H4 (cell line): ENCODE results near the gene CLASRP. TPM values are rescaled to one million over a fixed set of nuclear protein-coding genes. Genes with fewer than 3 reads are reported as not detected.
"Not testable (repeated sequence)": the region's sequence is repeated elsewhere in the genome, so short reads cannot be mapped to it uniquely, and the experiment has no call there.

ENCODE experiments used
- DNase-seq: peaks from one replicate; pipeline ENCODE4 v3.0.0-alpha.2; 2015; ENCODE audit warnings: low spot score
- total RNA-seq: library from RNA; depleted of rRNA; stranded (reverse); fragments of >200 nt; shearing (Covaris generic); gene quantifications from 2 replicates; pipeline ENCODE4 v1.2.3, GENCODE V29; 2014; rRNA removed

Gene CLASRP
- total RNA-seq, 1 experiment from 2014 or later, result 20.4 TPM

DNA sequence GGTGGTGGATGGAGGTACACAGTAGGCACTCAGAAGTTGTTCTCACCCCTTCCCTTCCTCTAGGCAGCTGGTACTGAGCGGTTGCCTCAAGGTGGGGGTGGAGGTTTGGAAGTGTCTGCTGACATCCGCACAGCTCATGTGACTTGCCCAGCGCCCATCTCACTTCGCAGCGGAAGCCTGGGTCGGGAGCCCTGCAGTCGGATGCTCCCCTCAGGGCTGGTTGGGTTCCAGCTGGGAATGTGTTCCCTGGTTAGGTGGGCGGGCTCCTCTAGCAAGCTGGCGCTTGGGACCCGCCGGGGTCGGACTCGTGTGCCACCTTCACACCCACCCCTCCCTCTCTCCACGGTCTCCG lies 64.3 kb downstream of the CLASRP start:
- DNase-seq, result no peak

DNA sequence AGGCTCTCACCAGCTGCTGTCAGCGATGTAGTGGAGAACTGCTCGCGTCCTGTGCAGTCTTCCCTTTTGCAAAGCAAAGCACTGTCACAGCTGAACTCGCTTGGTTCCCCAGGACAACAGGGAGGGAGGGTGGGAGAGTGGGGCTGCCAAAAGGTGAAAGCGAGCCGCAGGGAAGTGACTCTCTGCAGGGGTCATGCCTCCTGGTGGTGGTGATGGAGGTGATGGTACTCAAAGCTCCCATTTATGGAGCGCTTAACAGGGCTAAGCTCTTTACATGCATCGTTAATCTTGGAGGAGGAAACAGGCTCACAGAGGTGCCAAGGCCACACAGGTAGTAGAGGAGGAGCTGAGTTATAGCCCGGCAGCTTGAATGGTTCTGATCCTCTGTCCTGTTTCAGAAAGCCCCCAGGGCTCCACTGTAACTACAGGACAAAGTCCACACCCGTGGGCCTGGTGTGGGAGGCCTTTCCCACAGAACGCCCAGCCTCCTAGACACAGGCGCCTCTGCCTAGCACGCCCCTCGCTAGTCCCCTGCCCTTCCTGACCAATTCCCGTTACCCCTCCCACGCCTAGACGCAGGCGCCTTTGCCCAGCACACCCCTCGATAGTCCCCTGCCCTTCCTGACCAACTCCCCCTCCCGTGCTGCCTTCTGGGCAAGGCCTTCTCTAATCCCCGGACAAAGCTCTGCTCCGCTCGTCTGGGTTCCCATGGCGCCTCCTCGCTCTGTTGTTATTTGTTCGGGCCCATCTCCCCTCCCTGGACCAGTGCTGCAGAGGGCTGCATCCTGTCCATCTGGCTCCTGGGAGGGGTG lies 64.9 kb downstream of the CLASRP start:
- no peak for DNase-seq

DNA sequence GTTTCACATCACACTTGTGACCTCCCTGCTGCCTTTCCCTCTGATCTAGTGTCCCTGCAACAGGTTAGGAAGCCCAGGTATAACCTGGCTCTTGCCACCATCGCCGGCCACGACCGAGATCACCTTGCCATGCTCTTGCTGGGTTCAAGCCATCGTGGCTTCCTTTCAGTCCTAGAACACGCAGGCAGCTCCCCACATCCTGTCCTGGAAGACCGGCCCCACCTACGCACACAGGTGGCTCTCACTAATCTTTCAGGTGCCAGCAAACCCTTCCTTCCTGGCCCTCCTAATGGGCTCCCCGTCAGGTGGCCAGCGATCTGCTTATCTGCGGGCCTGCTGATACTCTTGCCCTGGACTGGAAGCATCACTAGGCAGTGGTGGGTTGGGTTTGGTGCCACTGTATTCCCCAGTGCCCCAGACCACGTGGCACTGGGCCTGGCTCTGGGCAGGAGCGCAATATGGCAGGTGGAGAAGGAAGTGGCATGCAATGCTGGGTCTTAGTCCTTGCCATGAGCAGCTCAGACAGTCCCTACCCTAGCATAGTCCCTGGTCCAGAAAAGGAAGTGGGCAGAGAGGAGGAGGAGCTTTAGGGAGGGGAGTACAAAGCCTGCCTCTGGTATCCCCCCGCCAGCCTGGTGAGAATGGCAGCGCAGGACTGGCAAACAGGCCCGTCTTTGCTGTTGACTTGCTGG lies 66.0 kb downstream of the CLASRP start:
- DNase-seq, result no peak

DNA sequence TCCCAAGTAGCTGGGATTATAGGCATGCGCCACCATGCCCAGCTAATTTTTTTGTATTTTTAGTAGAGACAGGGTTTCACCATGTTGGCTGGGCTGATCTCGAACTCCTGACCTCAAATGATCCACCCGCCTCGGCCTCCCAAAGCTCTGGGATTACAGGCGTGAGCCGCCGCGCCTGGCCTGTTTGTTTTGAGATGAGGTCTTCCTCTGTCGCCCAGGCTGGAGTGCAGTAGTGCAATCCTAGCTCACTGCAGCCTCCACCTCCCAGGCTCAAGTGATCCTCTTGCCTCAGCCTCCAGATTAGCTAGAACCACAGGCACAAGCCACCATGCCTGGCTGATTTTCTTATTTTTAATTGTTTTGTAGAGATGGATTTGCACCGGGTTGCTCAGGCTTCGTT lies 67.5 kb downstream of the CLASRP start:
- DNase-seq, result not testable (repeated sequence)

DNA sequence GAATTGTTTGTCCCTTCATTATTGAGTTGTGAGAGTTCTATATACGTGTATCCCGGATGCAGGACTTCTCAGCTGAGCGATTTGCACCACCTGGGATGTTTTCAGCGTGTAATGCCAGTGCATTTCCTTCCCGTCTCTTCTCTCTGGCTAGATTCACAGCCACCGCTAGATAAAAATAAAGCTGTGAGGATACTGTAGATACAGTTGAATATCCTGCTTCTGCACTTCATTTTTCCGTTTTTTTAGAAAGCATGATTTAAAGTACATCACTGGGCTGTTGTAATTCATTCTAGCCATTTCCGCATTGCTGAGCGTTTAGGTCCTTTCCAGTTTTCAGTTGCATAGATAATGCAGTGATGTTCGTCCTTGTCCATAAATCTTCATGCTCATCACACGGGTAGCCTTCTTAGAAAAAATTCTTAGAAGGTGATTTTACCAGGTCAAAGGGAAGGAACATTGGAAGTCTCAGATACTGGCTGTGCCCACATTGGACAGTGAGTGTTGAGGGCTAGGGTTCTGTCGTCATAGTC lies 68.8 kb downstream of the CLASRP start:
- DNase-seq, result no peak

DNA sequence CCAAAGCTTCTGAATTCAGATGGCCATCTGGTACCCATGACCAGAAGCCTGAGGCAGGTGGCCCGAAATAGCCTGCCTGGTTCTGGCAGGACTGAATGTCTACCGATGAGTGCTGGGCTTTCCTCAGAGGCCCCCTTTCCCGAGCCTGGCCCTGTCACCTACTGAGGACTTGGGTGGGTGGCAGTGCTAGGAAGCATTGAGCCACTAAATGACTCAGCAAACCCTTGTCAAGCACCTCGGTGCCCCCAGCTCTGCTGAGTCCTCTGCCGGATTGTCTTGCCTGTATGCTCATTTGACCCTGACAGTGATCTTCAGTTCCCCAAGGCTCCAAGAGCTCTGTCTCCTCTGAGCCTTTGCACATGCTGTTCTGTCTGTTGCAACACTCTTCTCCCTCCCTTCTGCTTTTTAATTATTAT lies 72.0 kb downstream of the CLASRP start:
- no peak for DNase-seq

DNA sequence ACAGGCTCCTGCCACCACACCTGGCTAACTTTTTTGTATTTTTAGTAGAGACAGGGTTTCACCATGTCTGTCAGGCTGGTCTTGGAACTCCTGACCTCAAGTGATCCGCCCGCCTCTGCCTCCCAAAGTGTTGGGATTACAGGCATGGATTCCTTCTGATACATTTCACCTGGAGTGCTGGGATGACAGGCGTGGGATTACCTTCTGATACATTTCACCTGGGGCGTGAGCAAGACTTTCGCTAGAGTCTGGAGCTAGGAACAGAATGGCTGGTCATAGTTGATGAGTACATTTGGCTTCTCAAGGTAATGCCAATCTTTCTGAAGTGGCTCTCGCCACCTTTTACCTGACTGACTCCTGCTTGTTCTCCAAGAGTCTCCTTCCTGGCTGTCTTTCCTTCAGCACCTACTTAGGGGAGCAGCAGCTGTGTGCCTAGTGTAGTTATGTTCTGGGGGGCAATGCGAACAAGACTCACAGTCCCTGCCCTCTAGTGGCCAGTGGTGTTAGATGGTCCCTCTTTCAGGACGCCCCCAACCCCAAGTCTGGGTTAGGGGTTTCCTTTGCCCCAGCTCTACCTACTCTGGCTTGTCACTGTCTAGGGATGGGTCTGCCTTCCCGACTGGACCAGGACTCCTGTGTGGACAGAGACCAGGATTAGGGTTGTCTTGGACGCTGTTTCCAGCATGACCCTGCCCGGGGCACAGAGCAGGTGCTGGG lies 73.4 kb downstream of the CLASRP start:
- DNase-seq, result no peak

DNA sequence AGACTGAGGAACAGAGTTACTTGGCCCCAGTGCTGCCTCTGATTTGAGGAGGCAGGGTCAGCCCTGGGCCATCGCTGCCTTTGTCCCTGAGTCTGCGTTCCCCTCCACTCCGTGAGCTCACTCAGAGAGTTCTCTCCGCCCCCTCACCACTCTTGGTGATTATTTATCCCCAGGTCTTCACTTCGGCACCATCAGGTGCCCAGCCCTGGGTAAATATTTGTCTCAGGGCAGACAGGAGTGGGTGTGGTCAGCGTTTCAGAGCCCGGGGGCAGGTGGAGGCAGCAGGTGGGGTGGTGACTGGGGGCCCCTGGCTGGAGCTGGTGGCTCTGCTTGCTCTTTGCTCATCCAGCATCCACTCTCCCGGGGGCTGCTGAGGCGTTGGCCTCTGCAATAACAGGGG lies 74.8 kb downstream of the CLASRP start:
- DNase-seq, result no peak

DNA sequence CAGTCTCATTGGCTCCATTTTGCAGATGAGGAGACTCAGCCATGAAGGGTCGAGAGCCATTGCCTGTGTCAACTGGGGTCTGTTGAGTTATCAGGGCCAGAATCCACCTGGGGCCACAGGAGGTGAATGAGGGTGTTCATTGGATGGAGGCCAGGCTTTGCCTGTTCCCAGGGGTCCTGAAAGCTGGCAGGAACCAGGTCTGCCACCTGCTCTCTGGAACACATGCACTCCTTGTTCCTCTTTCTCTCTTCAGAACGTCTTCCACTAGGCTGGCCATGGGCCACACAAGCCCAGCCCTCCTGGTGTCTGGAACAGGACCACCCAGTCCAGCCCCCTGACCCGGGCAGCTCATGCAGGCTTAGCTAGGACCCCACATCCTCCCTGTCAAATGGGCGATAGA lies 75.3 kb downstream of the CLASRP start:
- DNase-seq, result no peak

DNA sequence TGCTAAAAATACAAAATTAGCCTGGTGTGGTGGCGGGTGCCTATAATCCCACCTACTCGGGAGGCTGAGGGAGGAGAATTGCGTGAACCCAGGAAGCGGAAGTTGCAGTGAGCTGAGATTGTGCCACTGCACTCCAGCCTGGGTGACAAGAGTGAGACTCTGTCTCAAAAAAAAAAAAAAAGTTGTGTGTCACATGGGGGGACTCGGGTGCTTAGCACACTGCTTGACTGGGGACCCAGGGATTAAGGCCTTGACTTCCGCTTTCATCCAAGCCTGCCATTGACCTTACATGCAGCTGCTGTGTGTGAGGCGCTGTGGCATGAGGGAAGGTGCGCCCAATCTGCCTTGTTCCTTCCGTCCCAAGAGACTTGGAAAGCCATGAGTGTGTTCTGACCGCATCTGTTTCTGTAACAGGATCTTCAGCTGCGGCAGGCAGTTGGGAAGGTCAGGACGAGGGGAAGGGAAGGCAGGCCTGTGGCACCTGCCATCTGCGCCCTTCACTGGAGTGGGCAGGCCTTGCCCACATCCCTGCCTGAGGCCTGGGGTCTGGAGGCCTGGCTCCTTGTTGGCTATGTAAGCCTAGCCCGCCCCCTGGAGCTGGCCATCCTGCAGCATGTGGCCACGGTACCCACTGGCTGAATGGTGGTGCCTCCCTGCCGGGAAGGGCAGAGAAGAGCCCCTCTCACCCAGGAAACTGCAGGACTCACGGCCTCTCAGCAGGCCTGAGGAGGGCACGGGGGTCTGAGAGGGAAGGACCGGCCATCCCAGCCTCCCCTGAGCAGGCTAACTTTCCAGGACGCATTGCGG lies 77.2 kb downstream of the CLASRP start:
- no peak for DNase-seq

DNA sequence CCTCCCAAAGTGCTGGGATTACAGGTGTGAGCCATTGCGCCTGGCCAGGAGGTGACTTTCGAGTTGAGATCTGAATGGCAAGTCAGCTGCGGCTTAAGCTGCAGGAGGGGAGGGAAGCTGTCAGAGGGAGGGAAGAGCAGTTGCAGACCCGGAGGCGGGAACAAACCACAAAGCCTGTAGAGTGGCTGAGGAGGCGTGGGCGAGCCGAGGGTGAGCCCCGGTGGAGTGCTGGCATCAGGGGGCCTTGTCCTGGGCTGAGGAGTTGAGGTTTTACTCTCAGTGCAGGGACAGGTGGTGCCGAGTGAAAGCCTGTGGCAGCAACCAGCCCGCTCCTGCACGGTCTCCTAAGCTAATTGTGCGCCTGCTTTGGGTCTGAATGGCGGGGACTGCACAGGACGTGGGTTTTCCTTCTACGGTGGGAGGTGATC lies 78.3 kb downstream of the CLASRP start:
- no peak for DNase-seq

DNA sequence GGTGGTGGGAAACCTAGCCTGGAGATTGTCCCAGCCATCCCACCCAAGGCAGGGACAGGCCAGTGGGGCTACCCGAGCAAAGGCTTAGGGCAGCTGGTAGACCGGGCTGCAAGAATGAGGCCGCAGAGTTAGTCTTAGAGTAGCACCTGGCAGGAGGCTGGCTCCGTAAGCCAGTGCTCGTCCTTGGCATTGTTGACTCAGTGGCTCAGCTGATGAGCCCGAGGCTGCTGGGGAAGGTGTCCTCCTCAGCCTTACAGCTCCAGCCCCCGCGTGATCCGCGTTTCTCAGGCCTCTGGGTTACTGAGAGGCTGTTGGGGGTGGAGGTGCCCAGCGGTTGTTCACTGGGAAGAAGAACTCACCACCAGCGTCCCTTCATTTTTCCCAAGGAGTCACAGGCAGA lies 78.8 kb downstream of the CLASRP start:
- DNase-seq, result no peak

DNA sequence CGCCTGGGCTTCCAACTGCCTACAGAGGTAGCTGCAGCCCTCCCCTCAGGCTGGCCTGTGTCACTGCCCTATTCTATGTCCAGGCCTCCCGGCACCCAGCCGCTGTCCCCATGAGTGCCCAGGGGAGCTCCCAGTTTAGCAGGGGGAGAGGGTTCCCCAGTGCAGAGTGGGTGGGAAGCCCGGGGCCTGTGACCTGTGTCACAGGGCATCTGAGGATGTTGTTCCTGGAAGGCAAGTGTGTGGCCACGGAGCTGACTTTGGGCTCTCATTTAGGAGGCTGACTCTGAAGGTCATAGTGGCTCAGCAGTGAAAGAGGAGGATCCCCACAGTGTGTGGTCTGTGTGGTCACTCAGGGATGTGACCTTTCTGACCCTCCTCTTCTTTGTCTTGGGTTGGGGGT lies 79.3 kb downstream of the CLASRP start:
- DNase-seq, result no peak

DNA sequence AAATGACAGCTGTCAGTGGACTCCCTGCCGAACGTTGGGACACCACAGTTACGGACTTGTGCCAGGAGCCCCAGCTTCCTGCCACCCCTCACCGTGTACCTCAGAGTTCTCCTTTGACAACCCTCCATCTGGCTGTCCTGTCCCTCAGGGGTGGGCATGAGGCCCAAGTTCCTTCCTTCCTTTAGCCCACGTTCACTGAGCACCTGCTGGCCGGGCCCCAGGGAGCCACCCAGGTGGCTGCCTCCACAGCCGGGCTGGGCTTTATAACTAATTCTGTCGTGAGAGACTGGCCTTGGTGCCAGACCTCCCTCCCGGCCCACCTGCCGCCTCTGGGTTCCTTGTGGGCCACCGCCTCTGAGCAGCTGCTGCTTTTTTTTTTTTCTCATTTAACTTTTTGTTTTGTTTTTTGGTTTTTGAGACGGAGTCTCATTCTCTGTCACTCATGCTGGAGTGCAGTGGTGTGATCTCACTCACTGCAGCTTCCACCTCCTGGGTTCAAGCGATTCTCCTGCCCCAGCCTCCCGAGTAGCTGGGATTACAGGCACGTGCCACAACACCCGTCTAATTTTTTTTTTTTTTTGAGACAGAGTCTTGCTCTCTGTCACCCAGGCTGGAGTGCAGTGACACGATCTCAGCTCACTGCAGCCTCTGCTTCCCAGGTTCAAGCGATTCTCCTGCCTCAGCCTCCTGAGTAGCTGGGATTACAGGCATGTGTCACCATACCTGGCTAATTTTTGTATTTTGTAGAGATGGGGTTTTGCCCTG lies 79.9 kb downstream of the CLASRP start:
- not testable (repeated sequence) for DNase-seq

DNA sequence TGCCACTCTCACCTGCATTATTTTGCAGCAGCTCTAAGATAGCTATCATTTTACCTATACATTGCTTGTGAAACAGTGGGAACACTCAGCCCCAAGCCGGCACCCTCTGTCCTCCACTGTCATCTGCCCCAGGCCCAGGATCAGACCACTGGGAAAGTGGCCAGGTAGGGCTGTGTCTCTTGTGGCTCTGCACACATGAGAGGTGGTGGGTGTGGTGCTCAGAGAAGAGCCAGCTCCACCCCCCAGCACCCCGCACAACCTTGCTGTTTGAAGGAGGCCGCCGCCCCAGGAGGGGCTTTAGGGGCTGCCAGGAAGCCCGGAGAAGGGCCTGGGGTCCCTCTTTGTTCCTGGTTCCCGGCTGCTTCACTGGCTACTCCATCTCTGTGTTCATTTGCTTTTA lies 80.7 kb downstream of the CLASRP start:
- no peak for DNase-seq

Other genes with a start within 250 kb of the CLASRP start
- 5.8 and 6.2 TPM in 2 replicates for gene BCAM, start 229.9 kb upstream of the CLASRP start, total RNA-seq
- gene NECTIN2, start 192.7 kb upstream of the CLASRP start, total RNA-seq, result 42.0 and 43.3 TPM in 2 replicates
- gene TOMM40, start 147.8 kb upstream of the CLASRP start, total RNA-seq, result 59.0 and 68.6 TPM in 2 replicates
- gene APOE, start 133.2 kb upstream of the CLASRP start, total RNA-seq, result 0.33 and 0.75 TPM in 2 replicates
- gene APOC1, start 124.4 kb upstream of the CLASRP start, total RNA-seq, result not detected in 2 replicates
- not detected in 2 replicates for gene APOC4, start 96.8 kb upstream of the CLASRP start, total RNA-seq
- not detected in 2 replicates for gene APOC2, start 93.0 kb upstream of the CLASRP start, total RNA-seq
- gene CLPTM1, start 83.7 kb upstream of the CLASRP start, total RNA-seq, result 12.9 and 17.4 TPM in 2 replicates
- gene RELB, start 37.6 kb upstream of the CLASRP start, total RNA-seq, result 0.78 and 0.81 TPM in 2 replicates
- not detected in 2 replicates for gene ZNF296, start 37.4 kb downstream of the CLASRP start, total RNA-seq
- 23.5 and 27.5 TPM in 2 replicates for gene GEMIN7, start 40.2 kb downstream of the CLASRP start, total RNA-seq
- 8.0 and 13.2 TPM in 2 replicates for gene PPP1R37, start 54.1 kb downstream of the CLASRP start, total RNA-seq
- 0.19 TPM in 1 of 2 replicates, not detected in the other for gene NKPD1, start 121.9 kb downstream of the CLASRP start, total RNA-seq
- gene TRAPPC6A, start 139.2 kb downstream of the CLASRP start, total RNA-seq, result 8.9 and 14.5 TPM in 2 replicates
- gene BLOC1S3, start 139.7 kb downstream of the CLASRP start, total RNA-seq, result 2.1 and 5.3 TPM in 2 replicates
- gene EXOC3L2, start 206.4 kb downstream of the CLASRP start, total RNA-seq, result not detected in 2 replicates
- 3.7 and 5.0 TPM in 2 replicates for gene MARK4, start 212.2 kb downstream of the CLASRP start, total RNA-seq